IPS DF 6.9 (cell line): ENCODE results near the gene FYN.

ENCODE experiments used
- DNase-seq: peaks from one replicate; pipeline ENCODE4 v3.0.0-alpha.2; 2013; ENCODE audit warnings: low read depth, low spot score
- H3K27ac ChIP-seq: one replicate; pipeline ENCODE4 v1.5.1; 2013; ENCODE audit warnings: low read length, control low read depth
- H3K27me3 ChIP-seq: 2 replicates; pipeline ENCODE4 v1.6.1; 2013; ENCODE audit warnings: mild to moderate bottlenecking, low read length; ENCODE audit not compliant: control insufficient read depth, insufficient read depth
- H3K36me3 ChIP-seq: 2 replicates; pipeline ENCODE4 v1.6.1; 2013; ENCODE audit warnings: low read length; ENCODE audit not compliant: control insufficient read depth, insufficient read depth
- H3K4me1 ChIP-seq: 2 replicates; pipeline ENCODE4 v1.6.1; 2013; ENCODE audit warnings: low read length; ENCODE audit not compliant: control insufficient read depth, insufficient read depth
- H3K4me3 ChIP-seq: 2 replicates; pipeline ENCODE4 v1.5.1; 2013; ENCODE audit warnings: mild to moderate bottlenecking, low read length
- H3K9me3 ChIP-seq: 2 replicates; pipeline ENCODE4 v1.6.1; 2013; ENCODE audit warnings: low read length, inconsistent platforms; ENCODE audit not compliant: control insufficient read depth, insufficient read depth
- WGBS: extraction: QIAGEN DNeasy Blood & Tissue Kit; methylation state at CpG from one replicate; pipeline ENCODE4 v1.1.7; 2013; ENCODE audit warnings: mixed read lengths, missing lambda C conversion rate; ENCODE audit not compliant: insufficient read length, insufficient coverage; 5-methylcytosine and 5-hydroxymethylcytosine counted together

Gene FYN

GRCh38 chr6:111689946-111690345 is 183.3 kb downstream of the FYN start:
- H3K4me1 ChIP-seq, result 0 out of 2 replicates have a peak, but pooled peaks cover 2% of the 10 kb centered on the region
- no peaks in the 10 kb centered on the region for H3K27me3 ChIP-seq
- no peak for DNase-seq
- H3K4me3 ChIP-seq, result no peak overlapping the region
- no peaks in the 10 kb centered on the region for H3K9me3 ChIP-seq
- 0 out of 2 replicates have a peak, but pooled peaks cover 4% of the 10 kb centered on the region for H3K36me3 ChIP-seq
- WGBS, result no CpG with 5 or more reads among the region's 2 CpGs
- H3K27ac ChIP-seq, result no peak overlapping the region

GRCh38 chr6:111689419-111689818 is 183.8 kb downstream of the FYN start:
- no peak overlapping the region for H3K27ac ChIP-seq
- H3K36me3 ChIP-seq, result 0 out of 2 replicates have a peak, but pooled peaks cover 4% of the 10 kb centered on the region
- WGBS, result no CpG with 5 or more reads among the region's 1 CpG

GRCh38 chr6:111688331-111688730 is 184.9 kb downstream of the FYN start:
- H3K9me3 ChIP-seq, result no peaks in the 10 kb centered on the region
- no peaks in the 10 kb centered on the region for H3K27me3 ChIP-seq
- no peak for DNase-seq
- H3K4me3 ChIP-seq, result no peak overlapping the region
- H3K27ac ChIP-seq, result no peak overlapping the region
- H3K4me1 ChIP-seq, result 0 out of 2 replicates have a peak, but pooled peaks cover 2% of the 10 kb centered on the region
- H3K36me3 ChIP-seq, result no peaks in the 10 kb centered on the region
- no CpG with 5 or more reads among the region's 7 CpGs for WGBS

More at GRCh38 chr6:111689419-111689818, 183.8 kb downstream of the FYN start:
- no peaks in the 10 kb centered on the region for H3K9me3 ChIP-seq
- no peak overlapping the region for H3K4me3 ChIP-seq
- DNase-seq, result no peak
- H3K4me1 ChIP-seq, result 0 out of 2 replicates have a peak, but pooled peaks cover 2% of the 10 kb centered on the region
- no peaks in the 10 kb centered on the region for H3K27me3 ChIP-seq

GRCh38 chr6:111687652-111688051 is 185.6 kb downstream of the FYN start:
- 0 out of 2 replicates have a peak, but pooled peaks cover 2% of the 10 kb centered on the region for H3K4me1 ChIP-seq
- no peak overlapping the region for H3K27ac ChIP-seq
- no peaks in the 10 kb centered on the region for H3K27me3 ChIP-seq
- no peak overlapping the region for H3K4me3 ChIP-seq
- no peaks in the 10 kb centered on the region for H3K36me3 ChIP-seq
- no peaks in the 10 kb centered on the region for H3K9me3 ChIP-seq
- no peak for DNase-seq

- Histone ChIP-seq H3K36me3 (no peaks in the 10 kb centered on the region), H3K4me1 (0 out of 2 replicates have a peak, but pooled peaks cover 2% of the 10 kb centered on the region), H3K27ac (no peak overlapping the region), H3K27me3 (no peaks in the 10 kb centered on the region), H3K4me3 (no peak overlapping the region), H3K9me3 (no peaks in the 10 kb centered on the region)
- no peak for DNase-seq
- no CpG with 5 or more reads among the region's 3 CpGs for WGBS
Observed at GRCh38 chr6:111686932-111687266, 186.4 kb downstream of the FYN start.

GRCh38 chr6:111686249-111686931 is 186.9 kb downstream of the FYN start:
- H3K36me3 ChIP-seq, result no peaks in the 10 kb centered on the region
- H3K27me3 ChIP-seq, result no peaks in the 10 kb centered on the region
- H3K4me3 ChIP-seq, result no peak overlapping the region
- H3K4me1 ChIP-seq, result 0 out of 2 replicates have a peak, but pooled peaks cover 2% of the 10 kb centered on the region
- WGBS, result no CpG with 5 or more reads among the region's 19 CpGs
- H3K27ac ChIP-seq, result no peak overlapping the region
- DNase-seq, result no peak
- no peaks in the 10 kb centered on the region for H3K9me3 ChIP-seq

GRCh38 chr6:111685526-111685925 is 187.7 kb downstream of the FYN start:
- no peak overlapping the region for H3K4me3 ChIP-seq
- no peaks in the 10 kb centered on the region for H3K36me3 ChIP-seq
- 0 out of 2 replicates have a peak, but pooled peaks cover 2% of the 10 kb centered on the region for H3K4me1 ChIP-seq
- H3K9me3 ChIP-seq, result no peaks in the 10 kb centered on the region
- no CpG with 5 or more reads among the region's 2 CpGs for WGBS
- no peak overlapping the region for H3K27ac ChIP-seq
- H3K27me3 ChIP-seq, result no peaks in the 10 kb centered on the region
- DNase-seq, result no peak

GRCh38 chr6:111685058-111685457 is 188.2 kb downstream of the FYN start:
- no peaks in the 10 kb centered on the region for H3K36me3 ChIP-seq
- no CpG with 5 or more reads among the region's 7 CpGs for WGBS
- 0 out of 2 replicates have a peak, but pooled peaks cover 2% of the 10 kb centered on the region for H3K4me1 ChIP-seq
- no peaks in the 10 kb centered on the region for H3K9me3 ChIP-seq
- no peak for DNase-seq
- no peak overlapping the region for H3K4me3 ChIP-seq
- H3K27me3 ChIP-seq, result no peaks in the 10 kb centered on the region
- H3K27ac ChIP-seq, result no peak overlapping the region

- Histone ChIP-seq H3K4me3 (no peak overlapping the region), H3K36me3 (no peaks in the 10 kb centered on the region), H3K9me3 (no peaks in the 10 kb centered on the region), H3K27ac (no peak overlapping the region), H3K27me3 (no peaks in the 10 kb centered on the region), H3K4me1 (0 out of 2 replicates have a peak, but pooled peaks cover 2% of the 10 kb centered on the region)
- no CpG with 5 or more reads among the region's 5 CpGs for WGBS
- no peak for DNase-seq
Observed at GRCh38 chr6:111683749-111684267, 189.4 kb downstream of the FYN start.

- DNase-seq, result no peak
- H3K9me3 ChIP-seq, result no peaks in the 10 kb centered on the region
- H3K27me3 ChIP-seq, result no peaks in the 10 kb centered on the region
- no peaks in the 10 kb centered on the region for H3K36me3 ChIP-seq
- H3K4me3 ChIP-seq, result no peak overlapping the region
- H3K27ac ChIP-seq, result no peak overlapping the region
- 0 out of 2 replicates have a peak, but pooled peaks cover 2% of the 10 kb centered on the region for H3K4me1 ChIP-seq
- WGBS, result no CpG with 5 or more reads among the region's 5 CpGs
Observed at GRCh38 chr6:111683157-111683556, 190.1 kb downstream of the FYN start.

GRCh38 chr6:111681860-111682259 is 191.4 kb downstream of the FYN start:
- Histone ChIP-seq H3K36me3 (no peaks in the 10 kb centered on the region), H3K9me3 (no peaks in the 10 kb centered on the region), H3K4me3 (no peak overlapping the region), H3K27me3 (no peaks in the 10 kb centered on the region), H3K27ac (no peak overlapping the region), H3K4me1 (peaks cover 5% of the 10 kb centered on the region; the same call in 1 of the 2 replicates)
- no peak for DNase-seq
- WGBS, result no CpG with 5 or more reads among the region's 3 CpGs
